SK-N-SH treated with all-trans-retinoic acid at 6 μM for 48 hours (cell line): ENCODE data around the gene PXDC1.

ENCODE experiments used
- ATAC-seq: fragments of 200-7000 bp; cut with Tn5 transposase; 3 replicates; pipeline ENCODE4 v1.9.1; 2020; ENCODE audit warnings: mild to moderate bottlenecking, moderate library complexity
- ARNTL ChIP-seq: fragments of 450-650 bp; formaldehyde crosslinking; IDR thresholded peaks from 2 replicates; pipeline ENCODE4 v1.5.0; 2020; ENCODE audit warnings: low read depth, mild to moderate bottlenecking, moderate library complexity, borderline replicate concordance
- BACH2 ChIP-seq: fragments of 250-450 bp; sonication (Bioruptor Pico); IDR thresholded peaks from 2 replicates; pipeline ENCODE4 v1.9.0; 2021; ENCODE audit warnings: mild to moderate bottlenecking, borderline replicate concordance
- CSDC2 ChIP-seq: fragments of 250-450 bp; sonication (Bioruptor Pico); IDR thresholded peaks from 2 replicates; pipeline ENCODE4 v1.5.0; 2020; ENCODE audit warnings: mild to moderate bottlenecking, moderate library complexity
- ESRRG ChIP-seq: fragments of 250-450 bp; sonication (Bioruptor Pico); IDR thresholded peaks from 2 replicates; pipeline ENCODE4 v1.6.1; 2021; ENCODE audit warnings: mild to moderate bottlenecking
- GLIS3 ChIP-seq: fragments of 250-450 bp; sonication (Bioruptor Pico); IDR thresholded peaks from 2 replicates; pipeline ENCODE4 v1.5.0; 2020; ENCODE audit warnings: mild to moderate bottlenecking, moderate library complexity
- ISL1 ChIP-seq: fragments of 250-450 bp; sonication (Bioruptor Pico); IDR thresholded peaks from 2 replicates; pipeline ENCODE4 v2.1.2; 2022; ENCODE audit warnings: mild to moderate bottlenecking, moderate library complexity
- OSR1 ChIP-seq: fragments of 250-450 bp; sonication (Bioruptor Pico); IDR thresholded peaks from 2 replicates; pipeline ENCODE4 v1.8.0; 2022; ENCODE audit warnings: moderate library complexity, mild to moderate bottlenecking, inconsistent platforms
- POU6F1 ChIP-seq: fragments of 250-450 bp; sonication (Bioruptor Pico); IDR thresholded peaks from 2 replicates; pipeline ENCODE4 v1.8.0; 2021; ENCODE audit warnings: low read depth, mild to moderate bottlenecking, moderate library complexity, borderline replicate concordance
- PPARA ChIP-seq: fragments of 250-450 bp; sonication (Bioruptor Pico); IDR thresholded peaks from 2 replicates; pipeline ENCODE4 v1.5.0; 2020; ENCODE audit warnings: mild to moderate bottlenecking, borderline replicate concordance
- RARB ChIP-seq: fragments of 250-450 bp; sonication (Bioruptor Pico); IDR thresholded peaks from 2 replicates; pipeline ENCODE4 v1.8.0; 2021; ENCODE audit warnings: mild to moderate bottlenecking, moderate library complexity
- SNAI2 ChIP-seq: fragments of 250-450 bp; sonication (Bioruptor Pico); IDR thresholded peaks from 2 replicates; pipeline ENCODE4 v1.5.0; 2020; ENCODE audit warnings: mild to moderate bottlenecking, moderate library complexity
- TCF4 ChIP-seq: fragments of 250-450 bp; sonication (Bioruptor Pico); IDR thresholded peaks from 2 replicates; pipeline ENCODE4 v1.8.0; 2021; ENCODE audit warnings: mild to moderate bottlenecking, moderate library complexity, borderline replicate concordance
- TOX ChIP-seq: fragments of 250-450 bp; sonication (Bioruptor Pico); IDR thresholded peaks from 2 replicates; pipeline ENCODE4 v1.8.0; 2021; ENCODE audit warnings: mild to moderate bottlenecking, moderate library complexity, borderline replicate concordance
- TSHZ2 ChIP-seq: fragments of 250-450 bp; sonication (Bioruptor Pico); IDR thresholded peaks from 2 replicates; pipeline ENCODE4 v1.5.0; 2020; ENCODE audit warnings: mild to moderate bottlenecking, moderate library complexity
- ZC3H10 ChIP-seq: fragments of 250-450 bp; sonication (Bioruptor Pico); IDR thresholded peaks from 2 replicates; pipeline ENCODE4 v1.5.1; 2021; ENCODE audit warnings: mild to moderate bottlenecking, moderate library complexity
- ZFP3 ChIP-seq: fragments of 250-450 bp; sonication (Bioruptor Pico); IDR thresholded peaks from 2 replicates; pipeline ENCODE4 v1.5.0; 2020; ENCODE audit warnings: mild to moderate bottlenecking, moderate library complexity
- ZFP30 ChIP-seq: fragments of 450-650 bp; formaldehyde crosslinking; IDR thresholded peaks from 2 replicates; pipeline ENCODE4 v1.5.0; 2022; ENCODE audit warnings: mild to moderate bottlenecking, moderate library complexity
- ZNF565 ChIP-seq: fragments of 450-650 bp; formaldehyde crosslinking; conservative IDR thresholded peaks from 2 replicates; pipeline ENCODE4 v1.5.0; 2020; ENCODE audit warnings: low read depth, mild to moderate bottlenecking, moderate library complexity
- ZNF70 ChIP-seq: fragments of 450-650 bp; formaldehyde crosslinking; IDR thresholded peaks from 2 replicates; pipeline ENCODE4 v1.5.0; 2020; ENCODE audit warnings: mild to moderate bottlenecking, moderate library complexity
- ZNF8 ChIP-seq: fragments of 450-650 bp; formaldehyde crosslinking; IDR thresholded peaks from 2 replicates; pipeline ENCODE4 v1.5.0; 2020; ENCODE audit warnings: mild to moderate bottlenecking, moderate library complexity
- TF ChIP-seq, protein P1 (sequence below): fragments of 250-450 bp; sonication (Bioruptor Pico); IDR thresholded peaks from 2 replicates; pipeline ENCODE4 v1.5.1; 2020; ENCODE audit warnings: low read depth, mild to moderate bottlenecking, moderate library complexity
- TF ChIP-seq, protein P2 (sequence below): fragments of 250-450 bp; sonication (Bioruptor Pico); IDR thresholded peaks from 2 replicates; pipeline ENCODE4 v1.5.1; 2021; ENCODE audit warnings: mild to moderate bottlenecking, moderate library complexity
- TF ChIP-seq, protein P3 (sequence below): fragments of 250-450 bp; sonication (Bioruptor Pico); IDR thresholded peaks from 2 replicates; pipeline ENCODE4 v1.8.0; 2020; ENCODE audit warnings: mild to moderate bottlenecking, moderate library complexity, borderline replicate concordance

The PXDC1 gene

GRCh38 chr6:3796719-3797041, 45.2 kb upstream of the PXDC1 start:
- TF ChIP-seq ARNTL (CRISPR knock-in tag), result no peak
- TF ChIP-seq PPARA, result no peak
- no peak for TF ChIP-seq ZNF565
- no peak for TF ChIP-seq GLIS3
- TF ChIP-seq, all 23 proteins: peak for 0
- ATAC-seq, result no peak

DNA sequence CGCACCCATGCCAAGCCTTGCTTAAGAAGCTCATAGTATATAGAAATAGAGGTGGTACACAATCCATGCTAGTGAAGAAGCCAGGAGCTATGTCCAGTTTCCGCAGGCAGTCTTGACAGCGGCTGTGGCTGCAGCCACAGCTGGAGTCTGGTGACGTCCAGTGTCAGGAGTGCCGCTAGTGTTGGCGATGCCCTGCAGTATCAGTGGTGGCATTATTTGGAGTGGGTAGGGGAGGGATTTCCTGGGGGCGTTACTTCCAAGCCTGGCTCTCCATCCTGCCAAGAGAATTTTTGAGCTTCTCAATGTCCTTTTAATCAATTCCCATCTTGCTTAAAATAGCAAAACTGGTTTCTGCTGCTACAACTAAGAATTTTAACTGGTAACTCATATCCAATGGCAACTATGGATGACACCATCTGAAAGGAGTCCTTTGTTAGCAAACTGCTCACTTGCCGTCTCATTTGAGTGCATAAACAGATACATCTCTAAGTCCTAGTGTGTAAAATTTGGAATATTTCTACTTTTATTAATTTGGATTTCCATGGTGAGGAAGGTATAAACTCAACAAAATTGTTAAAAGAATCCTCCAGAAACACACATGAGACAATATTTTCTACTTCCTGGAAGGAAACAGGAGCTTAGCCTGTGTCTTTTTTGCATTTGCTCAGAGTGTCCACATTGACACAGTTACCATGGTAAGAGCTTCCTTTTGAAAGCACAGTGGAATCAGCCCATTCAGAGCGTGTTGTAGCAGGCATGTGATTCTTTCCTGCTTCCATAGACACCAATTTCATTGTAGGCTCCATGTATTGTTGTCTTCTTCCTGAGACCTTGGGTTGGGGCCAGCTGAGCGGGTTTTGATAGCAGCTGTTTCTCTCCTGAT, 44.6 kb upstream of the PXDC1 start:
- TF ChIP-seq OSR1 (CRISPR knock-in tag) (no peak), CSDC2 (CRISPR knock-in tag) (no peak), ZFP30 (CRISPR knock-in tag) (no peak), POU6F1 (CRISPR knock-in tag) (no peak), TCF4 (CRISPR knock-in tag) (no peak), ZNF70 (no peak), BACH2 (CRISPR knock-in tag) (no peak), SNAI2 (CRISPR knock-in tag) (no peak), GLIS3 (no peak), ZC3H10 (CRISPR knock-in tag) (no peak), ARNTL (CRISPR knock-in tag) (no peak), ISL1 (no peak), ZNF8 (CRISPR knock-in tag) (no peak), RARB (CRISPR knock-in tag) (no peak), TOX (CRISPR knock-in tag) (no peak), ZNF565 (no peak), ESRRG (CRISPR knock-in tag) (no peak)
- TF ChIP-seq, protein P1, sequence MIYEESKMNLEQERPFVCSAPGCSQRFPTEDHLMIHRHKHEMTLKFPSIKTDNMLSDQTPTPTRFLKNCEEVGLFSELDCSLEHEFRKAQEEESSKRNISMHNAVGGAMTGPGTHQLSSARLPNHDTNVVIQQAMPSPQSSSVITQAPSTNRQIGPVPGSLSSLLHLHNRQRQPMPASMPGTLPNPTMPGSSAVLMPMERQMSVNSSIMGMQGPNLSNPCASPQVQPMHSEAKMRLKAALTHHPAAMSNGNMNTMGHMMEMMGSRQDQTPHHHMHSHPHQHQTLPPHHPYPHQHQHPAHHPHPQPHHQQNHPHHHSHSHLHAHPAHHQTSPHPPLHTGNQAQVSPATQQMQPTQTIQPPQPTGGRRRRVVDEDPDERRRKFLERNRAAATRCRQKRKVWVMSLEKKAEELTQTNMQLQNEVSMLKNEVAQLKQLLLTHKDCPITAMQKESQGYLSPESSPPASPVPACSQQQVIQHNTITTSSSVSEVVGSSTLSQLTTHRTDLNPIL (CRISPR knock-in tag), result no peak
- TF ChIP-seq, protein P2, sequence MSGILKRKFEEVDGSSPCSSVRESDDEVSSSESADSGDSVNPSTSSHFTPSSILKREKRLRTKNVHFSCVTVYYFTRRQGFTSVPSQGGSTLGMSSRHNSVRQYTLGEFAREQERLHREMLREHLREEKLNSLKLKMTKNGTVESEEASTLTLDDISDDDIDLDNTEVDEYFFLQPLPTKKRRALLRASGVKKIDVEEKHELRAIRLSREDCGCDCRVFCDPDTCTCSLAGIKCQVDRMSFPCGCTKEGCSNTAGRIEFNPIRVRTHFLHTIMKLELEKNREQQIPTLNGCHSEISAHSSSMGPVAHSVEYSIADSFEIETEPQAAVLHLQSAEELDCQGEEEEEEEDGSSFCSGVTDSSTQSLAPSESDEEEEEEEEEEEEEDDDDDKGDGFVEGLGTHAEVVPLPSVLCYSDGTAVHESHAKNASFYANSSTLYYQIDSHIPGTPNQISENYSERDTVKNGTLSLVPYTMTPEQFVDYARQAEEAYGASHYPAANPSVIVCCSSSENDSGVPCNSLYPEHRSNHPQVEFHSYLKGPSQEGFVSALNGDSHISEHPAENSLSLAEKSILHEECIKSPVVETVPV (CRISPR knock-in tag), result no peak
- no peak for ATAC-seq

DNA sequence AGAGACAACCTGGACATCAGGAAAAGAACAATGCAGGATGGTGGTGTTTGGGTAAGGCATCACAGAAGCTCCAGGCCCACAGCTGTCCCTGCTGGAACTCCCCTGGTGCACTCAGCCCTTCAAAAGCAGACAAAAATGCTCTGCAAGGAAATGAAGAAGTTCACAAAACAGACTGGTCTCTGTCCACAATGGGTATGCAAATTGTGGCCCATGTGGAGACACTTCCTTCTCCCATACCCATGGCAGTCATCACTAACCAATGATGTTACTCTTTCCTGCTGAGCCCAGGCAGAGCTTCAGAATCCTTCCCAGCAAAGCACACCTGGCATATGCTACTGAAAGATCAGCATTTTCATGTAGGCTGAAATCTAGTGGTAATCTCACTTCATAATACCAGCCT, 42.6 kb upstream of the PXDC1 start:
- no peak for TF ChIP-seq ARNTL (CRISPR knock-in tag)
- no peak for TF ChIP-seq ZFP30 (CRISPR knock-in tag)
- TF ChIP-seq OSR1 (CRISPR knock-in tag), result no peak
- no peak for TF ChIP-seq POU6F1 (CRISPR knock-in tag)
- TF ChIP-seq BACH2 (CRISPR knock-in tag), result no peak
- TF ChIP-seq SNAI2 (CRISPR knock-in tag), result no peak
- TF ChIP-seq, protein P3, sequence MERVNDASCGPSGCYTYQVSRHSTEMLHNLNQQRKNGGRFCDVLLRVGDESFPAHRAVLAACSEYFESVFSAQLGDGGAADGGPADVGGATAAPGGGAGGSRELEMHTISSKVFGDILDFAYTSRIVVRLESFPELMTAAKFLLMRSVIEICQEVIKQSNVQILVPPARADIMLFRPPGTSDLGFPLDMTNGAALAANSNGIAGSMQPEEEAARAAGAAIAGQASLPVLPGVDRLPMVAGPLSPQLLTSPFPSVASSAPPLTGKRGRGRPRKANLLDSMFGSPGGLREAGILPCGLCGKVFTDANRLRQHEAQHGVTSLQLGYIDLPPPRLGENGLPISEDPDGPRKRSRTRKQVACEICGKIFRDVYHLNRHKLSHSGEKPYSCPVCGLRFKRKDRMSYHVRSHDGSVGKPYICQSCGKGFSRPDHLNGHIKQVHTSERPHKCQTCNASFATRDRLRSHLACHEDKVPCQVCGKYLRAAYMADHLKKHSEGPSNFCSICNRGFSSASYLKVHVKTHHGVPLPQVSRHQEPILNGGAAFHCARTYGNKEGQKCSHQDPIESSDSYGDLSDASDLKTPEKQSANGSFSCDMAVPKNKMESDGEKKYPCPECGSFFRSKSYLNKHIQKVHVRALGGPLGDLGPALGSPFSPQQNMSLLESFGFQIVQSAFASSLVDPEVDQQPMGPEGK (CRISPR knock-in tag), result no peak
- no peak for TF ChIP-seq ZC3H10 (CRISPR knock-in tag)
- no peak for TF ChIP-seq ZFP3 (CRISPR knock-in tag)
- TF ChIP-seq ZNF8 (CRISPR knock-in tag), result no peak
- TF ChIP-seq ZNF70, result no peak
- TF ChIP-seq TSHZ2, result no peak
- no peak for TF ChIP-seq ISL1
- TF ChIP-seq, protein P1 (CRISPR knock-in tag), result no peak
- no peak for TF ChIP-seq CSDC2 (CRISPR knock-in tag)
- TF ChIP-seq PPARA, result no peak

More for the DNA sequence above, 42.6 kb upstream of the PXDC1 start:
- no peak for ATAC-seq
